Measurements from ENCODE around the gene CLDN19. TPM values are rescaled to one million over a fixed set of nuclear protein-coding genes. Genes with fewer than 3 reads are reported as not detected.

Gene CLDN19
- total RNA-seq, 1 donor from 2014 or later = 0.19 TPM

DNA sequence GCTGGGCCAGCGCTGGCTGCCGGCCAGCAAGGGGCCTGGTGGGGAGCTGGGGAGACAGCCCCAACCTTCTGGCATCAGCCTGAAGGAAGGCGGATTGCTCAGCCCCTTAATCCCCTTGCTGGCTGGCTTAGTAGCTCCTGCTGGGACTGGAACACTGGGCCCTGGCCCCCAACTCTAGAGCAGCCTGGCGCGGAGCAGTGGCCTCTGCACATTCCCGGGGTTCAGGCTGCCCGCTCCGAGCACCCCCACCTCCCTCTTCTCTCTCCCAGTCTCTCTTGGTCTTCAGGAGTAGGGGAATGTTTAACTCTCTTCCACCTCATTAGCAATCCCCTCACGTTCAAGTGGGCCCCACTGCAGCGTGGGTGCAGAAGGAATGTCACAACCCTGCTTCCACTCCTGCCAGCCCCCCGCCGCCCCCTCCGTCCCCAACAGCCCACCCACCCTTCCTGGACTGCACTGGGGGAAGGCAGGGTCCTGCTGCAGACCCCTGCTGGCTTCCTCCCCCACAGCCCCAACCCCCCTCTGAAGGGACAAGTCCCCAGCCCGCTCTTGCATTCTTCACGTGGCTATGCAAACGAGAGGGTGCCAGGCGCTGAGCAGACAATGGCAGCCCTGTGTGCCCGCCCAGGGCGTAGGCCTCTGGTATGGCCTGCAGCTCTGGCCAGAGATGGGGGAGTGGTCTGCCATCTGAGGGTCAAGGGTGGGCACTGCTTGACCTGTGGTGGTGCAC, 980 bp upstream of the CLDN19 start:
- Histone ChIP-seq H3F3A (ENCODE audit: low read depth) (peaks cover 23% of the 10 kb centered on the region), H3K4me2 (peak overlapping the region; percentile 67), H2AFZ (replicated peaks) (no peak overlapping the region), H3K79me2 (ENCODE audit: low read depth) (no peaks in the 10 kb centered on the region), H3K36me3 (no peaks in the 10 kb centered on the region), H4K20me1 (ENCODE audit: low read depth) (no peaks in the 10 kb centered on the region), H3K4me3 (no peak overlapping the region), H3K27ac (no peak overlapping the region), H3K9me3 (ENCODE audit: low read depth) (no peaks in the 10 kb centered on the region), H3K27me3 (no peaks in the 10 kb centered on the region), H3K4me1 (peaks cover 21% of the 10 kb centered on the region), H3K9ac (no peak overlapping the region)
- TF ChIP-seq EZH2phosphoT487 (IDR thresholded peaks at IDR 0.05) (no peak), EZH2 (IDR thresholded peaks at IDR 0.05) (no peak)
- TF ChIP-seq, protein P1, sequence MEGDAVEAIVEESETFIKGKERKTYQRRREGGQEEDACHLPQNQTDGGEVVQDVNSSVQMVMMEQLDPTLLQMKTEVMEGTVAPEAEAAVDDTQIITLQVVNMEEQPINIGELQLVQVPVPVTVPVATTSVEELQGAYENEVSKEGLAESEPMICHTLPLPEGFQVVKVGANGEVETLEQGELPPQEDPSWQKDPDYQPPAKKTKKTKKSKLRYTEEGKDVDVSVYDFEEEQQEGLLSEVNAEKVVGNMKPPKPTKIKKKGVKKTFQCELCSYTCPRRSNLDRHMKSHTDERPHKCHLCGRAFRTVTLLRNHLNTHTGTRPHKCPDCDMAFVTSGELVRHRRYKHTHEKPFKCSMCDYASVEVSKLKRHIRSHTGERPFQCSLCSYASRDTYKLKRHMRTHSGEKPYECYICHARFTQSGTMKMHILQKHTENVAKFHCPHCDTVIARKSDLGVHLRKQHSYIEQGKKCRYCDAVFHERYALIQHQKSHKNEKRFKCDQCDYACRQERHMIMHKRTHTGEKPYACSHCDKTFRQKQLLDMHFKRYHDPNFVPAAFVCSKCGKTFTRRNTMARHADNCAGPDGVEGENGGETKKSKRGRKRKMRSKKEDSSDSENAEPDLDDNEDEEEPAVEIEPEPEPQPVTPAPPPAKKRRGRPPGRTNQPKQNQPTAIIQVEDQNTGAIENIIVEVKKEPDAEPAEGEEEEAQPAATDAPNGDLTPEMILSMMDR (IDR thresholded peaks at IDR 0.05) = no peak
- peaks cover 3% of the 10 kb centered on the region for H3K9me3 Mint-ChIP-seq
- H3K4me1 Mint-ChIP-seq = peaks cover 38% of the 10 kb centered on the region
- H3K27ac Mint-ChIP-seq = peak overlapping the region; percentile 67
- H3K36me3 Mint-ChIP-seq = peaks cover 10% of the 10 kb centered on the region
- DNase-seq (ENCODE audit: low spot score) = peak; percentile 69
- H3K27me3 Mint-ChIP-seq (ENCODE audit: insufficient read depth, low read depth) = peaks cover 14% of the 10 kb centered on the region
- no peak overlapping the region for H3K4me3 Mint-ChIP-seq

DNA sequence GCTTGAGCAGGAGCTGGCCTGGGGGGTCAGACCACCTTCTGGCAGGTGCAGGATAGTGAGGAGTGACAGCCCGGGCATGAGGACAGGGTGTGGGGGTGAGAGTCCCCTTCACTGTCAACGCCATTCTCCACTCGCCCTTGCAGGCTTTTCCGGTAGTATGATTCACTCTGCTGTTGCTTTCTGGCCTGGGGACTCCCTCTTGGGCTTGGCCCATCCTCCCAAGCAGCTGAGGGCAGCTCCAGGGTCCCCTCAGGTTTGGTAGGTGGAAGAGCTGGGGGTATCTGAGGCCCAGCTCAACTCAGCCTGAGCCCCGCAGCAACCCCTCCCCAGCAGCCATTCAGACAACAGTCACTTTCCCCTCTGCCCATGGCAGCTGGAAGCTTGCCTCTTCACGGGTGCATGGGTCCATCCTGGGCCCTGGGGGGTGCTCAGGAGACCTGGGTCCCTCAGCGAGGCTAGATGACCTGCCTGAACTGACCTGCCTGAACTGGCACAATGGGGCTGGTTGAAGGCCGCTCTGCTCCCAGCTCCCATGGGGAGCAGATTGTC, 1.3 kb downstream of the CLDN19 start:
- no peak overlapping the region for H3K4me2 ChIP-seq
- no peak overlapping the region for H3K4me3 Mint-ChIP-seq
- H3K4me3 ChIP-seq = no peak overlapping the region
- H3K9me3 ChIP-seq (ENCODE audit: low read depth) = no peaks in the 10 kb centered on the region
- H4K20me1 ChIP-seq (ENCODE audit: low read depth) = no peaks in the 10 kb centered on the region
- H3K79me2 ChIP-seq (ENCODE audit: low read depth) = no peaks in the 10 kb centered on the region
- H3K36me3 Mint-ChIP-seq = no peaks in the 10 kb centered on the region
- H2AFZ ChIP-seq (replicated peaks) = no peak overlapping the region
- TF ChIP-seq EZH2phosphoT487 (IDR thresholded peaks at IDR 0.05) = no peak
- no peak for TF ChIP-seq EZH2 (IDR thresholded peaks at IDR 0.05)
- TF ChIP-seq, protein P1 (IDR thresholded peaks at IDR 0.05) = no peak
- no peak for DNase-seq (ENCODE audit: low spot score)
- H3K27ac Mint-ChIP-seq = no peak overlapping the region
- H3K4me1 ChIP-seq = peaks cover 21% of the 10 kb centered on the region
- H3F3A ChIP-seq (ENCODE audit: low read depth) = peaks cover 23% of the 10 kb centered on the region
- no peaks in the 10 kb centered on the region for H3K27me3 ChIP-seq
- peaks cover 14% of the 10 kb centered on the region for H3K27me3 Mint-ChIP-seq (ENCODE audit: insufficient read depth, low read depth)
- H3K27ac ChIP-seq = no peak overlapping the region
- H3K9ac ChIP-seq = no peak overlapping the region
- no peaks in the 10 kb centered on the region for H3K36me3 ChIP-seq
- peaks cover 3% of the 10 kb centered on the region for H3K9me3 Mint-ChIP-seq
- H3K4me1 Mint-ChIP-seq = peaks cover 42% of the 10 kb centered on the region

DNA sequence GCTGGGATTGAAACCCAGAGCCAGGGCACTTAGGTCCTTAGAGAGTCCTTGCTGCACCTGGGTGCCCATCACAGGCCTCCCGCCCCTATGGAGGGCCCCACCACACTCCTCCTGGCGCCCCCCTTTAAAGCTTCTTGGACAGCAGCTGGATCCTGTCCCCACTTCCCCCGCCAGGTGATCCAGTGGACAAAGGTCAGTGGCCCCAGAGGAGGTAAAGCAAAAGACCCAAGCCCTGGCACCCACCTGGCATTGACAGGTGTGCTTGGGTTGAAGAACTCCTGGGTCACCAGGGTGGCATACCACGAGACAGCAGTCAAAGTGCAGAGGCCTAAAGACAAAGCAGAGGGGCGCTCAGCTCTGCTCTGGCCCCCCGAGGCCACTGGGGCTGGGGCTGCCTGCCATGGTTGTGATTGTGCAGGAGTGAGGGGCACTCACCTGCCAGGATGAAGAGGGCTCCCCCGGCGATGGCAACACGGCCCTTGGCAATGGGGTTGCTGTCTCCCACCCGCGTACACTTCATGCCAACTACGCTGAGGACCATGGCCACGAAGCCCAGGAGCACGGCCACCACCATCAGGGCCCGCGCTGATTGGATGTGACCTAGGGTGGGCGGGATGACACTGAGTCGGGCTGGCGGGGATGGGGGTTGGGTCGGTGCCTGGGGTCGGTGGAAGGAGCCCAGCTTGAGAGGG, 1.9 kb downstream of the CLDN19 start:
- no peaks in the 10 kb centered on the region for H3K79me2 ChIP-seq (ENCODE audit: low read depth)
- H2AFZ ChIP-seq (replicated peaks) = no peak overlapping the region
- no peak overlapping the region for H3K4me3 ChIP-seq
- no peaks in the 10 kb centered on the region for H3K27me3 ChIP-seq
- H3K4me2 ChIP-seq = no peak overlapping the region
- no peaks in the 10 kb centered on the region for H3K9me3 ChIP-seq (ENCODE audit: low read depth)
- peaks cover 21% of the 10 kb centered on the region for H3K4me1 ChIP-seq
- Mint-ChIP-seq H3K27me3 (ENCODE audit: insufficient read depth, low read depth) (peaks cover 13% of the 10 kb centered on the region), H3K36me3 (no peaks in the 10 kb centered on the region), H3K4me3 (no peak overlapping the region), H3K9me3 (peaks cover 3% of the 10 kb centered on the region), H3K27ac (no peak overlapping the region), H3K4me1 (peaks cover 38% of the 10 kb centered on the region)
- H4K20me1 ChIP-seq (ENCODE audit: low read depth) = no peaks in the 10 kb centered on the region
- peaks cover 23% of the 10 kb centered on the region for H3F3A ChIP-seq (ENCODE audit: low read depth)
- TF ChIP-seq EZH2phosphoT487 (IDR thresholded peaks at IDR 0.05) (no peak), EZH2 (IDR thresholded peaks at IDR 0.05) (no peak)
- TF ChIP-seq, protein P1 (IDR thresholded peaks at IDR 0.05) = no peak
- H3K9ac ChIP-seq = no peak overlapping the region
- H3K36me3 ChIP-seq = no peaks in the 10 kb centered on the region
- H3K27ac ChIP-seq = no peak overlapping the region
- no peak for DNase-seq (ENCODE audit: low spot score)

Data from neural progenitor cell (in vitro differentiated cells).